ENCODE data around the gene ZNF687.
"Not testable (repeated sequence)": the region's sequence is repeated elsewhere in the genome, so short reads cannot be mapped to it uniquely, and the experiment has no call there.

Gene ZNF687

GRCh38 chr1:151273924-151274466, 8.1 kb upstream of the ZNF687 start:
- no peak for FAIRE-seq
- TF ChIP-seq POLR2AphosphoS5 (IDR thresholded peaks at IDR 0.05; ENCODE audit: low read depth, low read length) (no peak), PAX5 (IDR thresholded peaks at IDR 0.05; ENCODE audit: insufficient read depth, low read length, severe bottlenecking) (no peak), TAF1 (IDR thresholded peaks at IDR 0.05; ENCODE audit: low read depth, low read length) (no peak)
- DNase-seq (ENCODE audit: insufficient read length, low spot score), result no peak

GRCh38 chr1:151275341-151275740, 6.8 kb upstream of the ZNF687 start:
- FAIRE-seq; DNase-seq (ENCODE audit: insufficient read length, low spot score): not testable (repeated sequence)

GRCh38 chr1:151277249-151277648, 4.8 kb upstream of the ZNF687 start:
- FAIRE-seq (peak; percentile 35), DNase-seq (ENCODE audit: insufficient read length, low spot score) (no peak)
- TF ChIP-seq PAX5 (IDR thresholded peaks at IDR 0.05; ENCODE audit: insufficient read depth, low read length, severe bottlenecking) (no peak), POLR2A (IDR thresholded peaks at IDR 0.05; ENCODE audit: low read depth, low read length) (0 out of 2 replicates have a peak, but pooled peaks have one; percentile 34), SPI1 (IDR thresholded peaks at IDR 0.05; ENCODE audit: low read depth, low read length) (peak; percentile 92)

GRCh38 chr1:151281225-151281968, 702 bp upstream of the ZNF687 start:
- DNase-seq (ENCODE audit: insufficient read length, low spot score), result peak; percentile 80
- TF ChIP-seq POLR2A (IDR thresholded peaks at IDR 0.05; ENCODE audit: low read depth, low read length) (peak; percentile 90), POU2F2 (IDR thresholded peaks at IDR 0.05; ENCODE audit: low read depth, low read length) (peak; percentile 48; the same call in 1 of the 2 replicates), SPI1 (IDR thresholded peaks at IDR 0.05; ENCODE audit: low read depth, low read length) (no peak), TAF1 (IDR thresholded peaks at IDR 0.05; ENCODE audit: low read depth, low read length) (peak; percentile 28; the same call in 1 of the 2 replicates), POLR2AphosphoS5 (IDR thresholded peaks at IDR 0.05; ENCODE audit: low read depth, low read length) (peak; percentile 79), PAX5 (IDR thresholded peaks at IDR 0.05; ENCODE audit: insufficient read depth, low read length, severe bottlenecking) (no peak)
- FAIRE-seq, result no peak

- FAIRE-seq (peak; percentile 69), DNase-seq (ENCODE audit: insufficient read length, low spot score) (no peak)
- TF ChIP-seq SPI1 (IDR thresholded peaks at IDR 0.05; ENCODE audit: low read depth, low read length) (no peak), POLR2A (IDR thresholded peaks at IDR 0.05; ENCODE audit: low read depth, low read length) (peak; percentile 18; the same call in 1 of the 2 replicates)
Measured at GRCh38 chr1:151282883-151283725, 1.0 kb downstream of the ZNF687 start.

- DNase-seq (ENCODE audit: insufficient read length, low spot score) (no peak), FAIRE-seq (no peak)
- TF ChIP-seq SPI1 (IDR thresholded peaks at IDR 0.05; ENCODE audit: low read depth, low read length), result no peak
- no peak for TF ChIP-seq POU2F2 (IDR thresholded peaks at IDR 0.05; ENCODE audit: low read depth, low read length)
Measured at GRCh38 chr1:151284013-151284577, 2.0 kb downstream of the ZNF687 start.

GRCh38 chr1:151286619-151287340, 4.7 kb downstream of the ZNF687 start:
- FAIRE-seq (no peak), DNase-seq (ENCODE audit: insufficient read length, low spot score) (no peak)
- TF ChIP-seq POLR2A (IDR thresholded peaks at IDR 0.05; ENCODE audit: low read depth, low read length), result peak; percentile 16; the same call in 1 of the 2 replicates
- TF ChIP-seq POLR2AphosphoS5 (IDR thresholded peaks at IDR 0.05; ENCODE audit: low read depth, low read length), result no peak

- no peak for FAIRE-seq
- DNase-seq (ENCODE audit: insufficient read length, low spot score), result no peak
- TF ChIP-seq SPI1 (IDR thresholded peaks at IDR 0.05; ENCODE audit: low read depth, low read length) (no peak), POLR2A (IDR thresholded peaks at IDR 0.05; ENCODE audit: low read depth, low read length) (no peak), PAX5 (IDR thresholded peaks at IDR 0.05; ENCODE audit: insufficient read depth, low read length, severe bottlenecking) (no peak), TAF1 (IDR thresholded peaks at IDR 0.05; ENCODE audit: low read depth, low read length) (no peak), POU2F2 (IDR thresholded peaks at IDR 0.05; ENCODE audit: low read depth, low read length) (no peak)
Measured at GRCh38 chr1:151287341-151287699, 5.2 kb downstream of the ZNF687 start.

GRCh38 chr1:151287767-151288500, 5.8 kb downstream of the ZNF687 start:
- FAIRE-seq (no peak), DNase-seq (ENCODE audit: insufficient read length, low spot score) (no peak)
- TF ChIP-seq TAF1 (IDR thresholded peaks at IDR 0.05; ENCODE audit: low read depth, low read length) (no peak), POU2F2 (IDR thresholded peaks at IDR 0.05; ENCODE audit: low read depth, low read length) (no peak), SPI1 (IDR thresholded peaks at IDR 0.05; ENCODE audit: low read depth, low read length) (no peak), POLR2AphosphoS5 (IDR thresholded peaks at IDR 0.05; ENCODE audit: low read depth, low read length) (0 out of 2 replicates have a peak, but pooled peaks have one; percentile 45), PAX5 (IDR thresholded peaks at IDR 0.05; ENCODE audit: insufficient read depth, low read length, severe bottlenecking) (no peak), POLR2A (IDR thresholded peaks at IDR 0.05; ENCODE audit: low read depth, low read length) (peak; percentile 7; the same call in 1 of the 2 replicates)

Measured in GM12891 (cell line).